GM12878 (cell line): ENCODE results near the gene MEIOSIN. TPM values are rescaled to one million over a fixed set of nuclear protein-coding genes. Genes with fewer than 3 reads are reported as not detected.
"Not testable (repeated sequence)": the region's sequence is repeated elsewhere in the genome, so short reads cannot be mapped to it uniquely, and the experiment has no call there.

Experiments
- ATAC-seq: fragments of 200-7000 bp; cut with Tn5 transposase; 3 replicates; pipeline ENCODE4 v1.9.1; 2020; ENCODE audit warnings: mild to moderate bottlenecking, moderate library complexity
- BruUV-seq: library from RNA; stranded (reverse); fragments of 400-500 nt; replicated peaks from 2 replicates; lab custom pipeline; 2021; lab: Mats Ljungman, UMichigan
- CTCF ChIA-PET: fragments of 300-600 bp; sonication (Branson Sonifier 250); formaldehyde crosslinking; extraction: SDS; loops from one replicate; lab custom pipeline; 2021; ENCODE audit warnings: inconsistent platforms; lab: Yijun Ruan, JAX
- POLR2A ChIA-PET: fragments of 350-600 bp; formaldehyde crosslinking; extraction: SDS; loops from one replicate; lab custom pipeline; 2021; ENCODE audit warnings: inconsistent platforms; lab: Charles Lee
- RAD21 ChIA-PET: fragments of 300-600 bp; sonication (Branson Sonifier 250); formaldehyde crosslinking; loops from one replicate; lab custom pipeline; 2023; ENCODE audit warnings: antibody characterized with exemption; ENCODE audit not compliant: unreplicated experiment; lab: Charles Lee
- SMC1A ChIA-PET: fragments of 300-600 bp; sonication (Branson Sonifier 250); formaldehyde crosslinking; loops from one replicate; lab custom pipeline; 2023; ENCODE audit not compliant: unreplicated experiment, uncharacterized antibody; lab: Charles Lee
- DNase-seq: peaks from one replicate; pipeline ENCODE4 v3.0.0-alpha.2; 2011; ENCODE audit warnings: low read depth, low spot score
- FAIRE-seq: peaks from 3 replicates; lab custom pipeline; 2011; peaks lifted over from hg19 to GRCh38; lab: Jason Lieb, UNC
- H2AFZ ChIP-seq: 2 replicates; pipeline ENCODE4 v1.6.0; 2011; ENCODE audit warnings: low read depth, low read length, control low read depth; ENCODE audit not compliant: control insufficient read depth
- H3K27ac ChIP-seq: 2 replicates; pipeline ENCODE4 v1.5.1; 2011; ENCODE audit warnings: control low read depth; ENCODE audit not compliant: control insufficient read depth, insufficient read depth
- H3K27me3 ChIP-seq, 2 experiments: replicated peaks in 1 of 2; 2 replicates each; pipeline versions ENCODE4 v1.6.0 to v1.6.1; 2011; ENCODE audit warnings: low read length in 1 of 2; ENCODE audit not compliant: control insufficient read depth in 2 of 2, insufficient read depth in 2 of 2
- H3K36me3 ChIP-seq, 2 experiments: 2 replicates each; pipeline ENCODE4 v1.5.1; 2011; ENCODE audit warnings: low read length in 1 of 2; ENCODE audit not compliant: control insufficient read depth in 2 of 2, insufficient read depth in 2 of 2
- H3K4me1 ChIP-seq: 2 replicates; pipeline ENCODE4 v1.6.1; 2011; ENCODE audit warnings: mild to moderate bottlenecking, low read length, moderate library complexity, mixed read lengths; ENCODE audit not compliant: control insufficient read depth, insufficient read depth
- H3K4me2 ChIP-seq: 2 replicates; pipeline ENCODE4 v1.6.0; 2011; ENCODE audit warnings: control low read depth; ENCODE audit not compliant: control insufficient read depth, insufficient read depth
- H3K4me3 ChIP-seq: fragments of 200-600 bp; sonication (generic); 2 replicates; pipeline ENCODE4 v1.5.1; 2016
- H3K79me2 ChIP-seq: 2 replicates; pipeline ENCODE4 v1.6.0; 2011; ENCODE audit warnings: low read length; ENCODE audit not compliant: control insufficient read depth, insufficient read depth
- H3K9ac ChIP-seq: 2 replicates; pipeline ENCODE4 v1.8.0; 2011; ENCODE audit warnings: low read length, control low read depth, mixed read lengths; ENCODE audit not compliant: control insufficient read depth, insufficient read depth
- H3K9me3 ChIP-seq: replicated peaks from 3 replicates; pipeline ENCODE4 v1.5.1; 2011; ENCODE audit warnings: mild to moderate bottlenecking, low read length; ENCODE audit not compliant: control insufficient read depth, insufficient read depth
- H4K20me1 ChIP-seq: 2 replicates; pipeline ENCODE4 v1.6.0; 2011; ENCODE audit not compliant: control insufficient read depth, insufficient read depth
- CREM ChIP-seq: IDR thresholded peaks from 2 replicates; pipeline ENCODE4 v1.6.1; 2014; ENCODE audit warnings: antibody characterized with exemption, low read depth
- EED ChIP-seq: sonication (generic); IDR thresholded peaks from 2 replicates; pipeline ENCODE4 v1.6.1; 2016; ENCODE audit warnings: antibody characterized with exemption, low read depth
- IKZF1 ChIP-seq: fragments of 450-650 bp; conservative IDR thresholded peaks from 2 replicates; pipeline ENCODE4 v1.6.1; 2017; ENCODE audit warnings: antibody characterized with exemption, mild to moderate bottlenecking
- RELB ChIP-seq: fragments of 450-650 bp; IDR thresholded peaks from 2 replicates; pipeline ENCODE4 v1.6.1; 2017; ENCODE audit warnings: low read depth, mild to moderate bottlenecking, moderate library complexity
- SMARCA5 ChIP-seq: fragments of 450-650 bp; IDR thresholded peaks from 2 replicates; pipeline ENCODE4 v1.6.1; 2017; ENCODE audit warnings: mild to moderate bottlenecking
- WRNIP1 ChIP-seq: IDR thresholded peaks from 2 replicates; pipeline ENCODE4 v1.6.1; 2011; ENCODE audit warnings: low read depth, low read length, improper control_type of control experiment, borderline replicate concordance
- YY1 ChIP-seq: IDR thresholded peaks from 2 replicates; pipeline ENCODE4 v1.6.1; 2011; ENCODE audit warnings: low read depth, mild to moderate bottlenecking, low read length
- ZNF217 ChIP-seq: fragments of 450-650 bp; IDR thresholded peaks from 2 replicates; pipeline ENCODE4 v1.6.1; 2017; ENCODE audit warnings: antibody characterized with exemption, mild to moderate bottlenecking
- WGBS: methylation state at CpG from one replicate; pipeline ENCODE4 v1.1.6; 2016; ENCODE audit warnings: low lambda C conversion rate; ENCODE audit not compliant: insufficient replicate concordance, insufficient coverage; ENCODE audit errors: missing lambda C conversion rate; 5-methylcytosine and 5-hydroxymethylcytosine counted together
- in situ Hi-C: fragments of 300-500 bp; cut with MboI; formaldehyde crosslinking; loops from 9 replicates; pipeline ENCODE4 v1.14.3; 2018; ENCODE audit warnings: mixed read lengths
- intact Hi-C: fragments of 100-400 bp; cut with micrococcal nuclease; formaldehyde crosslinking; loops from one replicate; pipeline ENCODE4 v1.14.2; 2022; ENCODE audit not compliant: unreplicated experiment
- polyA plus RNA-seq, 11 experiments: library from polyadenylated mRNA; depleted of rRNA in 4 of 11; unstranded in 6 of 11; stranded (reverse) in 5 of 11; fragments of >200 nt; fragmentation: Nextera tagmentation in 4 of 11; fragmentation: Illumina TruSeq in 1 of 11; extraction: Ambion mirVana in 4 of 11; extraction: Trizol in 1 of 11; gene quantifications; 1 replicate in 1 of 11; 2 replicates in 10 of 11; pipeline versions ENCODE4 v1.2.1 to v1.2.3, GENCODE V29; 2011 to 2016; ENCODE audit warnings: inconsistent platforms in 2 of 11, missing spikeins in 2 of 11, low read depth in 1 of 11
- total RNA-seq, 4 experiments: library from RNA; depleted of rRNA in 3 of 4; stranded (reverse); fragments of >200 nt in 3 of 4; fragmentation: Illumina TruSeq in 1 of 4; extraction: Trizol in 1 of 4; gene quantifications; 2 replicates each; pipeline versions ENCODE4 v1.2.1 to v1.2.3, GENCODE V29; 2013 to 2021
- TF ChIP-seq, protein P1 (sequence below): fragments of 450-650 bp; IDR thresholded peaks from 2 replicates; pipeline ENCODE4 v1.6.1; 2016; ENCODE audit warnings: mild to moderate bottlenecking
- TF ChIP-seq, protein P2 (sequence below): fragments of 450-650 bp; IDR thresholded peaks from 2 replicates; pipeline ENCODE4 v1.6.1; 2017; ENCODE audit warnings: mild to moderate bottlenecking

MEIOSIN gene
- total and polyA plus RNA-seq, 10 of the 15 experiments (the other 5 are each of a cell fraction or from before 2014, with no cell fraction given): 0.05 to 0.66 (median 0.14) TPM; not detected in 4

GRCh38 chr19:45728683-45729082 is 4.6 kb upstream of the MEIOSIN start:
- H4K20me1 ChIP-seq, H3K27me3 ChIP-seq, intact Hi-C loops, DNase-seq, H3K4me1 ChIP-seq, FAIRE-seq, H3K9me3 ChIP-seq, H3K36me3 ChIP-seq, in situ Hi-C loops, RAD21 ChIA-PET, H2AFZ ChIP-seq, H3K27ac ChIP-seq, ATAC-seq, BruUV-seq, H3K9ac ChIP-seq: not testable (repeated sequence)
- peak overlapping the region; percentile 60; the same call in 1 of the 2 replicates for H3K4me3 ChIP-seq
- 98% methylated on average over 18 of the region's 18 CpGs for WGBS
- TF ChIP-seq, protein P1, sequence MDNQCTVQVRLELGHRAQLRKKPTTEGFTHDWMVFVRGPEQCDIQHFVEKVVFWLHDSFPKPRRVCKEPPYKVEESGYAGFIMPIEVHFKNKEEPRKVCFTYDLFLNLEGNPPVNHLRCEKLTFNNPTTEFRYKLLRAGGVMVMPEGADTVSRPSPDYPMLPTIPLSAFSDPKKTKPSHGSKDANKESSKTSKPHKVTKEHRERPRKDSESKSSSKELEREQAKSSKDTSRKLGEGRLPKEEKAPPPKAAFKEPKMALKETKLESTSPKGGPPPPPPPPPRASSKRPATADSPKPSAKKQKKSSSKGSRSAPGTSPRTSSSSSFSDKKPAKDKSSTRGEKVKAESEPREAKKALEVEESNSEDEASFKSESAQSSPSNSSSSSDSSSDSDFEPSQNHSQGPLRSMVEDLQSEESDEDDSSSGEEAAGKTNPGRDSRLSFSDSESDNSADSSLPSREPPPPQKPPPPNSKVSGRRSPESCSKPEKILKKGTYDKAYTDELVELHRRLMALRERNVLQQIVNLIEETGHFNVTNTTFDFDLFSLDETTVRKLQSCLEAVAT: peak; percentile 76; the same call in 1 of the 2 replicates
- H3K4me2 ChIP-seq: peak overlapping the region; percentile 31
- ChIA-PET CTCF (interaction anchor here (1.9 kb wide), 1 partner anchor 71 kb away, joined by 5 read pairs; no protein-coding TSS in a partner anchor), SMC1A (interaction anchor here (2.2 to 2.9 kb wide), 2 partner anchors 12 to 37 kb away, joined by 11 to 35 read pairs; partner anchors contain the start of genes QPCTL and SNRPD2), POLR2A (interaction anchor here (3.8 kb wide), 1 partner anchor 11 kb away, joined by 58 read pairs; no protein-coding TSS in a partner anchor)
- peaks cover 71% of the 10 kb centered on the region for H3K79me2 ChIP-seq

DNA sequence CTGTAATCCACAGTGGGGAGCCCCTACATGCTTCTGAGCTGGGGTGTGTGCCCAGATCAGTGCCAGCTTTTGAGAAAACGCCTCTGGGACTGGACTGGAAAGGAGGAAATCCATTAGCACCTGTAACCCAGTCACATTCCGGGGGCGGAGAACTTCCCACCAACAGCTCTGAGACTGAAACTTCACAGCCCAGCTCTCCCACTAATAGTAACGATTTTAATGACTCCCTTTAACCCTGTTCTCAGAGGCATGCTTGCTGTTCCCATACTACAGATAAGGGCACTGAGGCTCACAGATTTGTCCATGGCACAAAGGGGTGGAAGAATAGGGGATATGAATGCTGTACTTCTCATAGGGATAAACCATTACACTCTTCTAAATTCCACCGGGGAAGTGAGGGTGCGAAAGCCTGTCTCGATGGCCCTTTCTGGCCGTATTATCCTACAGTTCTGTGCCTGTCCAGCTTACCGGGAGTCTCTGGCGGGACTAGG is 3.4 kb upstream of the MEIOSIN start:
- Histone ChIP-seq H3K27me3 (no peaks in the 10 kb centered on the region), H3K4me2 (peak overlapping the region; percentile 69), H4K20me1 (no peaks in the 10 kb centered on the region; the same call in 1 of the 2 replicates), H3K9me3 (no peaks in the 10 kb centered on the region), H2AFZ (no peak overlapping the region; the same call in 1 of the 2 replicates), H3K79me2 (peaks cover 61% of the 10 kb centered on the region), H3K9ac (peak overlapping the region; percentile 87), H3K4me1 (peaks cover 4% of the 10 kb centered on the region; the same call in 1 of the 2 replicates), H3K27ac (peak overlapping the region; percentile 90), H3K36me3 (peaks cover 0 to 7% of the 10 kb centered on the region in 2 experiments; a peak in 2 of 4 replicates), H3K4me3 (peak overlapping the region; percentile 97)
- intact Hi-C loops (loop anchor here (1.0 to 5.0 kb wide), 2 partner anchors 24 to 37 kb away; partner anchors contain the start of gene SIX5), in situ Hi-C loops (no loop called here)
- ChIA-PET RAD21 (interaction anchor here (0.6 to 3.0 kb wide), 9 partner anchors 12 to 88 kb away, joined by 3 to 27 read pairs (median 6); partner anchors contain the start of genes GIPR, QPCTL, SIX5 and SNRPD2), POLR2A (interaction anchor here (0.6 to 3.8 kb wide), 10 partner anchors 12 to 133 kb away, joined by 3 to 58 read pairs (median 6); partner anchors contain the start of genes QPCTL, SIX5, SNRPD2 and SYMPK), CTCF (interaction anchor here (0.7 to 3.0 kb wide), 17 partner anchors 10 to 164 kb away, joined by 3 to 15 read pairs (median 5); partner anchors contain the start of genes QPCTL, SIX5 and SNRPD2), SMC1A (interaction anchor here (0.8 to 3.3 kb wide), 7 partner anchors 10 to 56 kb away, joined by 3 to 35 read pairs (median 11); partner anchors contain the start of genes QPCTL, SIX5 and SNRPD2)
- BruUV-seq: TSS peak; percentile 77
- peak; percentile 52 for ATAC-seq
- FAIRE-seq: peak; percentile 93
- peak; percentile 51 for DNase-seq
- 0% methylated on average over 10 of the region's 10 CpGs for WGBS
- TF ChIP-seq IKZF1: peak; percentile 86
- TF ChIP-seq ZNF217: no peak
- peak; percentile 95 for TF ChIP-seq SMARCA5
- TF ChIP-seq CREM: no peak
- 0 out of 2 replicates have a peak, but pooled peaks have one; percentile 28 for TF ChIP-seq YY1
- TF ChIP-seq WRNIP1: 0 out of 2 replicates have a peak, but pooled peaks have one; percentile 27
- TF ChIP-seq EED: peak; percentile 57
- TF ChIP-seq RELB: peak; percentile 66; the same call in 1 of the 2 replicates
- TF ChIP-seq, protein P2, sequence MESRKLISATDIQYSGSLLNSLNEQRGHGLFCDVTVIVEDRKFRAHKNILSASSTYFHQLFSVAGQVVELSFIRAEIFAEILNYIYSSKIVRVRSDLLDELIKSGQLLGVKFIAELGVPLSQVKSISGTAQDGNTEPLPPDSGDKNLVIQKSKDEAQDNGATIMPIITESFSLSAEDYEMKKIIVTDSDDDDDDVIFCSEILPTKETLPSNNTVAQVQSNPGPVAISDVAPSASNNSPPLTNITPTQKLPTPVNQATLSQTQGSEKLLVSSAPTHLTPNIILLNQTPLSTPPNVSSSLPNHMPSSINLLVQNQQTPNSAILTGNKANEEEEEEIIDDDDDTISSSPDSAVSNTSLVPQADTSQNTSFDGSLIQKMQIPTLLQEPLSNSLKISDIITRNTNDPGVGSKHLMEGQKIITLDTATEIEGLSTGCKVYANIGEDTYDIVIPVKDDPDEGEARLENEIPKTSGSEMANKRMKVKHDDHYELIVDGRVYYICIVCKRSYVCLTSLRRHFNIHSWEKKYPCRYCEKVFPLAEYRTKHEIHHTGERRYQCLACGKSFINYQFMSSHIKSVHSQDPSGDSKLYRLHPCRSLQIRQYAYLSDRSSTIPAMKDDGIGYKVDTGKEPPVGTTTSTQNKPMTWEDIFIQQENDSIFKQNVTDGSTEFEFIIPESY: no peak
